ENCODE results near the gene CTTNBP2NL.
"Not testable (repeated sequence)": the region's sequence is repeated elsewhere in the genome, so short reads cannot be mapped to it uniquely, and the experiment has no call there.

The CTTNBP2NL gene

GRCh38 chr1:112451301-112451700 lies 55.3 kb downstream of the CTTNBP2NL start:
- DNase-seq; in situ Hi-C loops (cut with HindIII; ENCODE audit: low pct_ligation_motif_present, low pct_unique_long_range_greater_than_20kb, low sequenced_read_pairs): not testable (repeated sequence)

GRCh38 chr1:112453876-112454275 lies 57.9 kb downstream of the CTTNBP2NL start:
- DNase-seq = no peak
- in situ Hi-C loops (cut with HindIII; ENCODE audit: low pct_ligation_motif_present, low pct_unique_long_range_greater_than_20kb, low sequenced_read_pairs) = no loop called here

GRCh38 chr1:112454316-112454715 lies 58.3 kb downstream of the CTTNBP2NL start:
- in situ Hi-C loops (cut with HindIII; ENCODE audit: low pct_ligation_motif_present, low pct_unique_long_range_greater_than_20kb, low sequenced_read_pairs) = no loop called here
- DNase-seq = no peak

DNA sequence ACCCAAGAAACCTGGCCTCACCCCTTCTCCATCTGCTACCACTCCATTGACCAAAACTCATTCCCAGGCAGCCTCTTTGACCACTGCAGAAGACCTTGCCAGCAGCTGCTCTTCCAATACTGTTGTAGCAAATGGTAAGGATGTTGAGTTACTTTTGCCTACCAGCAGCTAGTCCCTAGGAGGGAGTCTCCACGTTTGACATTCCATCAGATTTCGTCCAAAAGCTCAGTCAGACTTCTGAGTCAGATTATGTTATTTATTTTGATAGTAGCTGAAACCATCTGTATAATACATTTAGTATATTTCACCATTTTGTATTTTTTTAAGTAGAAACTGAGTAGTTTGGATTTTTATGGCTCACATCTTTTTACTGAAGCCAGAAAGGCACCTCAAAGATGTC lies 61.2 kb downstream of the CTTNBP2NL start:
- no peak for DNase-seq
- in situ Hi-C loops (cut with HindIII; ENCODE audit: low pct_ligation_motif_present, low pct_unique_long_range_greater_than_20kb, low sequenced_read_pairs) = no loop called here

GRCh38 chr1:112457955-112458354 lies 61.9 kb downstream of the CTTNBP2NL start:
- in situ Hi-C loops (cut with HindIII; ENCODE audit: low pct_ligation_motif_present, low pct_unique_long_range_greater_than_20kb, low sequenced_read_pairs) = no loop called here
- DNase-seq = no peak

GRCh38 chr1:112458756-112459155 lies 62.7 kb downstream of the CTTNBP2NL start:
- in situ Hi-C loops (cut with HindIII; ENCODE audit: low pct_ligation_motif_present, low pct_unique_long_range_greater_than_20kb, low sequenced_read_pairs) = no loop called here
- no peak for DNase-seq

- in situ Hi-C loops (cut with HindIII; ENCODE audit: low pct_ligation_motif_present, low pct_unique_long_range_greater_than_20kb, low sequenced_read_pairs) = no loop called here
Observed at GRCh38 chr1:112460615-112461014, 64.6 kb downstream of the CTTNBP2NL start.

GRCh38 chr1:112461200-112461871 lies 65.3 kb downstream of the CTTNBP2NL start:
- in situ Hi-C loops (cut with HindIII; ENCODE audit: low pct_ligation_motif_present, low pct_unique_long_range_greater_than_20kb, low sequenced_read_pairs) = no loop called here

More at GRCh38 chr1:112460615-112461014, 64.6 kb downstream of the CTTNBP2NL start:
- no peak for DNase-seq

GRCh38 chr1:112462953-112463279 lies 66.9 kb downstream of the CTTNBP2NL start:
- in situ Hi-C loops (cut with HindIII; ENCODE audit: low pct_ligation_motif_present, low pct_unique_long_range_greater_than_20kb, low sequenced_read_pairs) = no loop called here
- DNase-seq = no peak

More at GRCh38 chr1:112461200-112461871, 65.3 kb downstream of the CTTNBP2NL start:
- no peak for DNase-seq

DNA sequence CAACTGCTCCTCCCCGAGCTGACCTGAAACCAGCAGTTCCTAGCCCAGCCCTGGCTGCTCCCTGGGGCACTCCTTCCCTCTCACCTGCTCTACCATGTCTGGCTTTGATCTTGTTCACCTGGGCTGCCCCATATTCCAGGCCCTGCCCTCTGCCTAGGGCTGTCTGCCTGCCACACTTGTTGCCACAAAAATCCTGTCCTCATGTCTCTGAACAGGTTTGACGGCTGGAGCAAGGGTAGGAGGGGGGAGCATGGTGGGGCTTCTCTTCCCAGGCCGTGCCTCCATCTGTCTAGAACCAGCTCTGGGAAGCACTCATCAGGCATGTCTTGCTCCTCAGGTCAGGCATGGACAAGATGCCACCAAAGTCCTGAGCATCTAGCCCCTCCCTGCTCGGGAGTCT lies 68.5 kb downstream of the CTTNBP2NL start:
- in situ Hi-C loops (cut with HindIII; ENCODE audit: low pct_ligation_motif_present, low pct_unique_long_range_greater_than_20kb, low sequenced_read_pairs) = no loop called here
- no peak for DNase-seq

DNA sequence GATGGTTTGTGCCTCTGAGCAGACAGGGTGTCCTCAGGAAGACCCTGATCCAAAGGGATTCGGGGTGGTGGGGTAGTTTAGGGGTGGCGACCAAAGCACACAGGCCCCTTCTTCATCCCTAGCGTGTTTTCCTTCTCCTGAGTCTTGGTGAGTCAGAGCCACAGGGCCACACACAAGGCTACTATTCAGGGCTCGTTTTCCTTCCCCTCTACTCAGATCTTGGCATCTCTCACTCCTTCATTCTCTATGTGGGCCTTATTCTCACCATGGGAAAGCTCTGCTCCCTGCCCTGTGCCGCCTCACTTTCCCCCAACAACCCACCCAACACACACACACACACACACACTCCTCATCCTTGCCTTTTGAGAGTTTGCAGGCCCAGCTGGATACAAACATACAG lies 69.1 kb downstream of the CTTNBP2NL start:
- no peak for DNase-seq
- in situ Hi-C loops (cut with HindIII; ENCODE audit: low pct_ligation_motif_present, low pct_unique_long_range_greater_than_20kb, low sequenced_read_pairs) = no loop called here

GRCh38 chr1:112466078-112466660 lies 70.2 kb downstream of the CTTNBP2NL start:
- in situ Hi-C loops (cut with HindIII; ENCODE audit: low pct_ligation_motif_present, low pct_unique_long_range_greater_than_20kb, low sequenced_read_pairs) = no loop called here
- DNase-seq = peak; percentile 89

- in situ Hi-C loops (cut with HindIII; ENCODE audit: low pct_ligation_motif_present, low pct_unique_long_range_greater_than_20kb, low sequenced_read_pairs); DNase-seq: not testable (repeated sequence)
Observed at GRCh38 chr1:112470324-112470723, 74.3 kb downstream of the CTTNBP2NL start.

GRCh38 chr1:112470966-112471365 lies 75.0 kb downstream of the CTTNBP2NL start:
- no peak for DNase-seq
- in situ Hi-C loops (cut with HindIII; ENCODE audit: low pct_ligation_motif_present, low pct_unique_long_range_greater_than_20kb, low sequenced_read_pairs) = no loop called here

DNA sequence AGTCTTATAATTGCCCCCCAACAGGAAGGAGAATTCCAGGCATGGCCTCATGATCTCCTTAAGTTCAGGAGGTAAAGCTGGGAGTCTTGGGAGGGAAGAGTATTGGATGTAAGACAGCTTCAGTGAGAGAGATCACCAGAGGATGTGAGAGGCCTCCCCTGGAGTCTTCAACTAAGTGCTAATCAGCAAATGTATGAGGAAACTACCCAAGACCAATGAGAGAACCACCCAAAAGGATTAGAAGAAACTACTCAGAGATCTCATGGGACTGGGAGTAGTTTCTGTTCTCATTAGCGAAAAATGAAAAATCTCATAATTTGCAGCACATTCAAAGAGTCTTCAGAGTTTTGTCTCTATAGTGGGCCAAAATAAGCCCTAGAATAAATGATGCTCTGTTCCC lies 76.1 kb downstream of the CTTNBP2NL start:
- no peak for DNase-seq

DNA sequence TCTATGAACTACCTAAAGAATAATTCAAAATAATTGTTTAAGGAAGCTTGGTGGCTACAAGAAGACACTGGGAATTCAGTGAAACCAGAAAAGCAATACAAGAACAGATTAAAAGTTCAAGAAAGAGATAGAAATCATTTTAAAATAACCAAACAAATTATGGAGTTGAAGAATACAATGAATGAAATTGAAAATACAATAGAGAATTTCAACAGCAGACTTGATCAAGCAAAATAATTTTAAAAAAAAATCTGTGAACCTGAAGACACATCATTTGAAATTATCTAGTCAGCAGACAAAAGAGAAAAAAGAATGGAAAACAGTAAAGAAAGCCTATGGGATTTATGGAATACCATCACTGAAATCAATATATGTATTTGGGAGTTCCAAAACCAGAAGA lies 81.5 kb downstream of the CTTNBP2NL start:
- in situ Hi-C loops (cut with HindIII; ENCODE audit: low pct_ligation_motif_present, low pct_unique_long_range_greater_than_20kb, low sequenced_read_pairs) = no loop called here
- no peak for DNase-seq

More for the DNA sequence above, 76.1 kb downstream of the CTTNBP2NL start:
- in situ Hi-C loops (cut with HindIII; ENCODE audit: low pct_ligation_motif_present, low pct_unique_long_range_greater_than_20kb, low sequenced_read_pairs) = no loop called here

DNA sequence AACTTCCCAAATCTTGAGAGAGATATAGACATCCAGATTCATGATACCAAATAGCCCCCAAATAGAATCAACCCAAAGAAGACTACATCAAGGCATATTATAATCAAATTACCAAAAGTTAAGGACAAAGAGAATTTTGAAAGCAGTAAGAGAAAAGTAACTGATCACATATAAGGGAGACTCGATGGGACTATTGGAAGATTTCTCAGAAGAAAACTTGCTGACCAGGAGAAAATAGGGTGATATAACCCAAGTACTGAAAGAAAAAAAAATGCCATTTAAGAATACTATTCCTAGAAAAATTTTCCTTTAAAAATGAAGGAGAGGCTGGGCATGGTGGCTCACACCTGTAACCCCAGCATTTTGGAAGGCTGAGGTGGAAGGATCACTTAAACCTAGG lies 82.3 kb downstream of the CTTNBP2NL start:
- no peak for DNase-seq
- in situ Hi-C loops (cut with HindIII; ENCODE audit: low pct_ligation_motif_present, low pct_unique_long_range_greater_than_20kb, low sequenced_read_pairs) = no loop called here

GRCh38 chr1:112486063-112486462 lies 90.0 kb downstream of the CTTNBP2NL start:
- DNase-seq; in situ Hi-C loops (cut with HindIII; ENCODE audit: low pct_ligation_motif_present, low pct_unique_long_range_greater_than_20kb, low sequenced_read_pairs): not testable (repeated sequence)

DNA sequence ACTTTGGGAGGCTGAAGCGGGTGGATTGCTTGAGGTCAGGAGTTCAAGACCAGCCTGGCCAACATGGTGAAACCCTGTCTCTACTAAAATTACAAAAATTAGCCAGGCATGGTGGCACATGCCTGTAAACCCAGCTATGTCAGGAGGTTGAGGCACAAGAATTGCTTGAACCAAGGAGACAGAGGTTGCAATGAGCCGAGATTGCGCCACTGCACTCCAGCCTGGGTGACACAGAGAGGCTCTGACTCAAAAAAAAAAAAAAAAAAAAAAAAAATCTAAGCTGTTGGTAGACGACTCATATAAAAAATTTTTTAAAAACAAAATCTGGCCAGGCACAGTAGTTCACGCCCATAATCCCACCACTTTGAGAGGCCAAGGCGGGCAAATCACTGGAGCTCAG lies 91.7 kb downstream of the CTTNBP2NL start:
- DNase-seq; in situ Hi-C loops (cut with HindIII; ENCODE audit: low pct_ligation_motif_present, low pct_unique_long_range_greater_than_20kb, low sequenced_read_pairs): not testable (repeated sequence)

DNA sequence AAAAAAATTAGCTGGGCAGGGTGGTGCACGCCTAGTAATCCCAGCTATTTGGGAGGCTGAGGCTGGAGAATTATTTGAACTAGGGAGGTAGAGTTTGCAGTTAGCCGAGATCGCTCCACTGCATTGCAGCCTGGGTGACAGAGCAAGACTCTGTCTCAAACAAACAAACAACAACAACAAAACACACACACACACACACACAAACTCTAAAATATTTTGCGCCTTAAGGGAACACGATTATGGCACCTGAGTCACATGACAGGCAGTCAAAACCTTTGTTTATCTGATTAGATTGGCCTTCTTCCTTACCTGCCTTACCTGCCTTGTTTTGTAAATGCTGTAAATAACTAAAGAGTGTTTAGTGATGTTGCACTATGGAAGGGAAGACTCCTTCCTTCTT lies 92.1 kb downstream of the CTTNBP2NL start:
- DNase-seq = no peak
- in situ Hi-C loops (cut with HindIII; ENCODE audit: low pct_ligation_motif_present, low pct_unique_long_range_greater_than_20kb, low sequenced_read_pairs) = no loop called here
